GM13976 (cell line): ENCODE data around the gene SERGEF.

Experiments
- DNase-seq: peaks from one replicate; pipeline ENCODE4 v3.0.0; 2012; ENCODE audit warnings: low spot score
- CTCF ChIP-seq: IDR thresholded peaks from 2 replicates; pipeline ENCODE4 v1.5.1; 2012; ENCODE audit warnings: borderline replicate concordance, mild to moderate bottlenecking; ENCODE audit not compliant: insufficient read depth; ENCODE audit errors: extremely low read depth, missing control alignments, control extremely low read depth
- in situ Hi-C: fragments of 300-500 bp; cut with MboI; formaldehyde crosslinking; loops from one replicate; pipeline ENCODE4 v1.12.0; 2022; ENCODE audit warnings: low sequenced_read_pairs, mixed read lengths, inconsistent platforms; ENCODE audit not compliant: unreplicated experiment

The SERGEF gene

GRCh38 chr11:17748761-17749721 is 263.8 kb downstream of the SERGEF start:
- no peak for TF ChIP-seq CTCF
- in situ Hi-C loops = no loop called here

GRCh38 chr11:17748044-17748443 is 264.8 kb downstream of the SERGEF start:
- DNase-seq = no peak
- in situ Hi-C loops = no loop called here
- no peak for TF ChIP-seq CTCF

More at GRCh38 chr11:17748761-17749721, 263.8 kb downstream of the SERGEF start:
- no peak for DNase-seq

- no peak for DNase-seq
- in situ Hi-C loops = no loop called here
- TF ChIP-seq CTCF = no peak
Observed at GRCh38 chr11:17747131-17747955, 265.5 kb downstream of the SERGEF start.

- in situ Hi-C loops = no loop called here
- TF ChIP-seq CTCF = no peak
- DNase-seq = no peak
Observed at GRCh38 chr11:17746096-17746495, 266.8 kb downstream of the SERGEF start.

- DNase-seq = no peak
- no peak for TF ChIP-seq CTCF
- in situ Hi-C loops = no loop called here
Observed at GRCh38 chr11:17745023-17745772, 267.6 kb downstream of the SERGEF start.
